HG03565 (cell line): ENCODE measurements around the gene C1RL.
A peak's percentile ranks its signal among the peaks of the same experiment; 100 is the strongest.
"Not testable (repeated sequence)": the region's sequence is repeated elsewhere in the genome, so short reads cannot be mapped to it uniquely, and the experiment has no call there.

Experiments
- ATAC-seq: cut with Tn5 transposase; IDR thresholded peaks from one replicate; pipeline ENCODE4 v1.9.1; 2021; ENCODE audit warnings: mild to moderate bottlenecking, moderate library complexity; ENCODE audit not compliant: unreplicated experiment

C1RL gene

GRCh38 chr12:7116916-7117315 lies 7.9 kb upstream of the C1RL start:
- no peak for ATAC-seq

- no peak for ATAC-seq
Observed at GRCh38 chr12:7116196-7116595, 7.2 kb upstream of the C1RL start.

GRCh38 chr12:7114851-7115250 lies 5.8 kb upstream of the C1RL start:
- no peak for ATAC-seq

GRCh38 chr12:7114008-7114407 lies 5.0 kb upstream of the C1RL start:
- no peak for ATAC-seq

- ATAC-seq, result no peak
Observed at GRCh38 chr12:7113389-7113871, 4.4 kb upstream of the C1RL start.

- no peak for ATAC-seq
Observed at GRCh38 chr12:7112041-7112440, 3.0 kb upstream of the C1RL start.

- ATAC-seq, result no peak
Observed at GRCh38 chr12:7110661-7111060, 1.6 kb upstream of the C1RL start.

- no peak for ATAC-seq
Observed at GRCh38 chr12:7109572-7109920, 532 bp upstream of the C1RL start.

GRCh38 chr12:7108003-7108795 lies 815 bp downstream of the C1RL start:
- peak; percentile 75 for ATAC-seq

- no peak for ATAC-seq
Observed at GRCh38 chr12:7107636-7108002, 1.4 kb downstream of the C1RL start.

GRCh38 chr12:7107181-7107580 lies 1.8 kb downstream of the C1RL start:
- ATAC-seq, result not testable (repeated sequence)

- ATAC-seq, result no peak
Observed at GRCh38 chr12:7106082-7106481, 2.9 kb downstream of the C1RL start.

GRCh38 chr12:7103837-7104584 lies 5.0 kb downstream of the C1RL start:
- no peak for ATAC-seq

GRCh38 chr12:7102582-7102981 lies 6.4 kb downstream of the C1RL start:
- no peak for ATAC-seq

GRCh38 chr12:7101694-7102131 lies 7.3 kb downstream of the C1RL start:
- ATAC-seq, result no peak

GRCh38 chr12:7101047-7101693 lies 7.8 kb downstream of the C1RL start:
- no peak for ATAC-seq

GRCh38 chr12:7100239-7100638 lies 8.8 kb downstream of the C1RL start:
- no peak for ATAC-seq

GRCh38 chr12:7099290-7099996 lies 9.6 kb downstream of the C1RL start:
- no peak for ATAC-seq

GRCh38 chr12:7096979-7097378 lies 12.0 kb downstream of the C1RL start:
- no peak for ATAC-seq

- no peak for ATAC-seq
Observed at GRCh38 chr12:7096006-7096932, 12.7 kb downstream of the C1RL start.
